Skeletal muscle satellite cell (primary cell): ENCODE data around the gene GJA5.

Source experiments
- H3K27me3 ChIP-seq: 2 replicates; pipeline ENCODE4 v1.7.0; 2013; ENCODE audit warnings: low read length; ENCODE audit not compliant: control insufficient read depth, insufficient read depth
- H3K36me3 ChIP-seq: 2 replicates; pipeline ENCODE4 v1.7.0; 2013; ENCODE audit warnings: mild to moderate bottlenecking, control low read depth, low read length; ENCODE audit not compliant: insufficient read depth
- H3K4me1 ChIP-seq: 2 replicates; pipeline ENCODE4 v1.7.0; 2013; ENCODE audit warnings: low read length; ENCODE audit not compliant: control insufficient read depth, insufficient read depth
- H3K4me2 ChIP-seq: 2 replicates; pipeline ENCODE4 v1.7.0; 2013; ENCODE audit warnings: mild to moderate bottlenecking, low read length
- H3K4me3 ChIP-seq: 2 replicates; pipeline ENCODE4 v1.7.0; 2013; ENCODE audit warnings: low read length
- H3K9ac ChIP-seq: 2 replicates; pipeline ENCODE4 v1.7.0; 2013; ENCODE audit warnings: mild to moderate bottlenecking, low read depth, low read length, moderate library complexity
- H3K9me3 ChIP-seq: replicated peaks from 2 replicates; pipeline ENCODE4 v1.7.0; 2013; ENCODE audit warnings: mild to moderate bottlenecking, control low read depth, low read length

Gene GJA5

DNA sequence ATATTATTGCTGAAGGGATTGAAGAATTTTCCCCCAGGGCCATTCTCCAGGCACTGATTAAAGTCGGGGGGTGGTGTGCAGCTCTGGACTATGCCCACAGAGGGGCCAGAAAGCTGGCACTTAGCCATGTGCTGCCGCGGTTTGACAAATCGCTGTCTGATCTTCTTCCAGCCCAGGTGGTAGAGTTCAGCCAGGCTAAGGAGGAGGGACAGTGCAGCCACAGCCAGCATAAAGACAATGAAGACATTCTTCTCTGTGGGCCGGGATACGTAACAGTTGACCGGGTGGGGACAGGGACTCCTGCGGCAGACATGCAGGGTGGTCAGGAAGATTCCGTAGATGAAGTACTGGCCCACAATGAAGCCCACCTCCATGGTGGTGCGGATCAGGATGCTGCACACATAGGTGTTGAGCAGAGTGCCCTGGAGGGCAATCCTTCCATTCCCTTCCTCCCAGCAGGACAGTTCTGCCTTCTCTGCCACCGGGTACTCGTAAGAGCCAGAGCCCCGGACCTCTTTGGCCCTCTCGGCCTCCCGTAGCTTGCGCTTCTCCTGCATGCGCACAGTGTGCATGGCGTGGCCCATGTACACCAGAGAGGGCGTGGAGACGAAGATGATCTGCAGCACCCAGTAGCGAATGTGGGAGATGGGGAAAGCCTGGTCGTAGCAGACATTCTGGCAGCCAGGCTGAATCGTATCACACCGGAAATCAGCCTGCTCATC is 1.9 kb downstream of the GJA5 start:
- Histone ChIP-seq H3K9ac (no peak overlapping the region), H3K4me3 (no peak overlapping the region), H3K4me1 (no peaks in the 10 kb centered on the region), H3K36me3 (no peaks in the 10 kb centered on the region), H3K4me2 (no peak overlapping the region), H3K27me3 (peaks cover 3% of the 10 kb centered on the region), H3K9me3 (no peaks in the 10 kb centered on the region)

- Histone ChIP-seq H3K27me3 (peaks cover 7% of the 10 kb centered on the region), H3K4me3 (no peak overlapping the region), H3K9me3 (no peaks in the 10 kb centered on the region), H3K9ac (no peak overlapping the region), H3K4me2 (no peak overlapping the region), H3K4me1 (no peaks in the 10 kb centered on the region), H3K36me3 (no peaks in the 10 kb centered on the region)
These were observed 3.1 kb downstream of the GJA5 start for GRCh38 chr1:147757015-147757990.

DNA sequence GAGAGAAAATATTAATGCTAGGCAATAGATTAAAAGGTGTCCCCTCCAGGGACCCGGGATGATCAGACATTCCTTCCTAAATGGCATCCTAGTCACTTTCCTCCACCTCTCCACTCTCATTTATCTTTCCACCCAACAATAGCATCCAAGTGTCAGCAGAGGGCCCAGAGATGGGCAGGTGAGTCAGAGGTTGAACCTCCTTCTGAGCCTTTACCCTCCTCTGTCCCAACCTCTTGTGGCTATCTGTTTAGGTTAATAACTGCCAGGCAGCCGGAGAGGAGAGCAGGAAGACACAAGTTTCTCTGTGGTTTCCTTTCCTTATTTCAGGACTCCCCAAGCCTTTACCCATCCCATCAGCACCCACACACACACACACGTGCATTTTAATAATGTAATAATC is 4.1 kb downstream of the GJA5 start:
- Histone ChIP-seq H3K9ac (no peak overlapping the region), H3K4me3 (no peak overlapping the region), H3K4me2 (no peak overlapping the region), H3K9me3 (no peaks in the 10 kb centered on the region), H3K4me1 (no peaks in the 10 kb centered on the region), H3K27me3 (peaks cover 7% of the 10 kb centered on the region), H3K36me3 (no peaks in the 10 kb centered on the region)

- H3K4me2 ChIP-seq: no peak overlapping the region
- no peak overlapping the region for H3K4me3 ChIP-seq
- H3K9ac ChIP-seq: no peak overlapping the region
- H3K4me1 ChIP-seq: no peaks in the 10 kb centered on the region
- peaks cover 4% of the 10 kb centered on the region for H3K27me3 ChIP-seq
- no peaks in the 10 kb centered on the region for H3K36me3 ChIP-seq
- no peaks in the 10 kb centered on the region for H3K9me3 ChIP-seq
These were observed 5.7 kb downstream of the GJA5 start for GRCh38 chr1:147754661-147755060.

GRCh38 chr1:147753081-147753480 is 7.3 kb downstream of the GJA5 start:
- Histone ChIP-seq H3K4me2 (no peak overlapping the region), H3K36me3 (no peaks in the 10 kb centered on the region), H3K9ac (no peak overlapping the region), H3K27me3 (peaks cover 4% of the 10 kb centered on the region), H3K9me3 (no peaks in the 10 kb centered on the region), H3K4me1 (no peaks in the 10 kb centered on the region), H3K4me3 (no peak overlapping the region)

GRCh38 chr1:147752511-147752910 is 7.9 kb downstream of the GJA5 start:
- Histone ChIP-seq H3K4me3 (no peak overlapping the region), H3K4me1 (no peaks in the 10 kb centered on the region), H3K27me3 (peaks cover 4% of the 10 kb centered on the region), H3K4me2 (no peak overlapping the region), H3K9ac (no peak overlapping the region), H3K36me3 (no peaks in the 10 kb centered on the region), H3K9me3 (no peaks in the 10 kb centered on the region)

GRCh38 chr1:147751346-147751745 is 9.1 kb downstream of the GJA5 start:
- no peaks in the 10 kb centered on the region for H3K9me3 ChIP-seq
- H3K4me3 ChIP-seq: no peak overlapping the region
- H3K36me3 ChIP-seq: no peaks in the 10 kb centered on the region
- H3K4me2 ChIP-seq: no peak overlapping the region
- H3K27me3 ChIP-seq: peaks cover 8% of the 10 kb centered on the region
- H3K9ac ChIP-seq: no peak overlapping the region
- H3K4me1 ChIP-seq: no peaks in the 10 kb centered on the region

GRCh38 chr1:147750618-147751217 is 9.7 kb downstream of the GJA5 start:
- no peaks in the 10 kb centered on the region for H3K9me3 ChIP-seq
- peaks cover 8% of the 10 kb centered on the region for H3K27me3 ChIP-seq
- no peak overlapping the region for H3K9ac ChIP-seq
- no peaks in the 10 kb centered on the region for H3K4me1 ChIP-seq
- no peaks in the 10 kb centered on the region for H3K36me3 ChIP-seq
- no peak overlapping the region for H3K4me2 ChIP-seq
- no peak overlapping the region for H3K4me3 ChIP-seq

GRCh38 chr1:147749792-147750191 is 10.6 kb downstream of the GJA5 start:
- no peak overlapping the region for H3K4me2 ChIP-seq
- no peaks in the 10 kb centered on the region for H3K36me3 ChIP-seq

GRCh38 chr1:147748676-147749350 is 11.6 kb downstream of the GJA5 start:
- Histone ChIP-seq H3K4me2 (no peak overlapping the region), H3K9me3 (no peaks in the 10 kb centered on the region), H3K27me3 (peaks cover 8% of the 10 kb centered on the region), H3K36me3 (no peaks in the 10 kb centered on the region), H3K9ac (no peak overlapping the region), H3K4me1 (no peaks in the 10 kb centered on the region), H3K4me3 (no peak overlapping the region)

More at GRCh38 chr1:147749792-147750191, 10.6 kb downstream of the GJA5 start:
- H3K9me3 ChIP-seq: no peaks in the 10 kb centered on the region
- peaks cover 8% of the 10 kb centered on the region for H3K27me3 ChIP-seq
- no peaks in the 10 kb centered on the region for H3K4me1 ChIP-seq
- no peak overlapping the region for H3K9ac ChIP-seq
- no peak overlapping the region for H3K4me3 ChIP-seq

- Histone ChIP-seq H3K9ac (no peak overlapping the region), H3K27me3 (peaks cover 8% of the 10 kb centered on the region), H3K4me1 (no peaks in the 10 kb centered on the region), H3K36me3 (no peaks in the 10 kb centered on the region), H3K4me2 (no peak overlapping the region), H3K9me3 (no peaks in the 10 kb centered on the region), H3K4me3 (no peak overlapping the region)
These were observed 12.4 kb downstream of the GJA5 start for GRCh38 chr1:147747966-147748365.
